ENCODE measurements around the gene SERPINA1.
"Not testable (repeated sequence)": the region's sequence is repeated elsewhere in the genome, so short reads cannot be mapped to it uniquely, and the experiment has no call there.

SERPINA1 gene

GRCh38 chr14:94376108-94376975, 12.1 kb downstream of the SERPINA1 start:
- Histone ChIP-seq H3K4me1 (ENCODE audit: control insufficient read depth, insufficient read depth, low read length) (peaks cover 19% of the 10 kb centered on the region), H3K9ac (ENCODE audit: low read length) (no peak overlapping the region), H3K9me3 (ENCODE audit: control insufficient read depth, insufficient read depth, low read depth, low read length) (no peaks in the 10 kb centered on the region), H3K27ac (ENCODE audit: low read depth, low read length) (no peak overlapping the region), H3K4me3 (ENCODE audit: low read depth, low read length) (no peak overlapping the region), H3K27me3 (ENCODE audit: control insufficient read depth, insufficient read depth, low read length) (no peaks in the 10 kb centered on the region), H3K36me3 (ENCODE audit: control insufficient read depth, insufficient read depth, low read length) (no peaks in the 10 kb centered on the region)

- Histone ChIP-seq H3K4me1 (ENCODE audit: control insufficient read depth, insufficient read depth, low read length) (peaks cover 19% of the 10 kb centered on the region), H3K9me3 (ENCODE audit: control insufficient read depth, insufficient read depth, low read depth, low read length) (no peaks in the 10 kb centered on the region), H3K27ac (ENCODE audit: low read depth, low read length) (no peak overlapping the region), H3K9ac (ENCODE audit: low read length) (no peak overlapping the region), H3K36me3 (ENCODE audit: control insufficient read depth, insufficient read depth, low read length) (no peaks in the 10 kb centered on the region), H3K27me3 (ENCODE audit: control insufficient read depth, insufficient read depth, low read length) (no peaks in the 10 kb centered on the region), H3K4me3 (ENCODE audit: low read depth, low read length) (no peak overlapping the region)
Measured at GRCh38 chr14:94375552-94376107, 12.8 kb downstream of the SERPINA1 start.

- no peaks in the 10 kb centered on the region for H3K27me3 ChIP-seq (ENCODE audit: control insufficient read depth, insufficient read depth, low read length)
- H3K9me3 ChIP-seq (ENCODE audit: control insufficient read depth, insufficient read depth, low read depth, low read length), result no peaks in the 10 kb centered on the region
- no peak overlapping the region for H3K27ac ChIP-seq (ENCODE audit: low read depth, low read length)
- H3K4me3 ChIP-seq (ENCODE audit: low read depth, low read length), result no peak overlapping the region
- H3K4me1 ChIP-seq (ENCODE audit: control insufficient read depth, insufficient read depth, low read length), result peaks cover 19% of the 10 kb centered on the region
- no peak overlapping the region for H3K9ac ChIP-seq (ENCODE audit: low read length)
- H3K36me3 ChIP-seq (ENCODE audit: control insufficient read depth, insufficient read depth, low read length), result no peaks in the 10 kb centered on the region
Measured at GRCh38 chr14:94374749-94375260, 13.6 kb downstream of the SERPINA1 start.

GRCh38 chr14:94374116-94374515, 14.3 kb downstream of the SERPINA1 start:
- Histone ChIP-seq H3K36me3 (ENCODE audit: control insufficient read depth, insufficient read depth, low read length) (no peaks in the 10 kb centered on the region), H3K9ac (ENCODE audit: low read length) (no peak overlapping the region), H3K4me3 (ENCODE audit: low read depth, low read length) (no peak overlapping the region), H3K27me3 (ENCODE audit: control insufficient read depth, insufficient read depth, low read length) (no peaks in the 10 kb centered on the region), H3K27ac (ENCODE audit: low read depth, low read length) (no peak overlapping the region), H3K4me1 (ENCODE audit: control insufficient read depth, insufficient read depth, low read length) (peaks cover 19% of the 10 kb centered on the region), H3K9me3 (ENCODE audit: control insufficient read depth, insufficient read depth, low read depth, low read length) (no peaks in the 10 kb centered on the region)

GRCh38 chr14:94373708-94374107, 14.7 kb downstream of the SERPINA1 start:
- no peaks in the 10 kb centered on the region for H3K27me3 ChIP-seq (ENCODE audit: control insufficient read depth, insufficient read depth, low read length)
- no peak overlapping the region for H3K9ac ChIP-seq (ENCODE audit: low read length)
- no peaks in the 10 kb centered on the region for H3K9me3 ChIP-seq (ENCODE audit: control insufficient read depth, insufficient read depth, low read depth, low read length)
- H3K36me3 ChIP-seq (ENCODE audit: control insufficient read depth, insufficient read depth, low read length), result no peaks in the 10 kb centered on the region
- no peak overlapping the region for H3K4me3 ChIP-seq (ENCODE audit: low read depth, low read length)
- no peak overlapping the region for H3K27ac ChIP-seq (ENCODE audit: low read depth, low read length)
- peaks cover 19% of the 10 kb centered on the region for H3K4me1 ChIP-seq (ENCODE audit: control insufficient read depth, insufficient read depth, low read length)

GRCh38 chr14:94372021-94372605, 16.3 kb downstream of the SERPINA1 start:
- H3K27me3 ChIP-seq (ENCODE audit: control insufficient read depth, insufficient read depth, low read length), result no peaks in the 10 kb centered on the region
- no peak overlapping the region for H3K9ac ChIP-seq (ENCODE audit: low read length)
- H3K9me3 ChIP-seq (ENCODE audit: control insufficient read depth, insufficient read depth, low read depth, low read length), result no peaks in the 10 kb centered on the region
- H3K36me3 ChIP-seq (ENCODE audit: control insufficient read depth, insufficient read depth, low read length), result no peaks in the 10 kb centered on the region
- peaks cover 19% of the 10 kb centered on the region for H3K4me1 ChIP-seq (ENCODE audit: control insufficient read depth, insufficient read depth, low read length)
- no peak overlapping the region for H3K4me3 ChIP-seq (ENCODE audit: low read depth, low read length)
- H3K27ac ChIP-seq (ENCODE audit: low read depth, low read length), result no peak overlapping the region

- no peak overlapping the region for H3K4me3 ChIP-seq (ENCODE audit: low read depth, low read length)
- H3K36me3 ChIP-seq (ENCODE audit: control insufficient read depth, insufficient read depth, low read length), result no peaks in the 10 kb centered on the region
- H3K9ac ChIP-seq (ENCODE audit: low read length), result no peak overlapping the region
- H3K4me1 ChIP-seq (ENCODE audit: control insufficient read depth, insufficient read depth, low read length), result peaks cover 18% of the 10 kb centered on the region
- H3K27me3 ChIP-seq (ENCODE audit: control insufficient read depth, insufficient read depth, low read length), result no peaks in the 10 kb centered on the region
- no peaks in the 10 kb centered on the region for H3K9me3 ChIP-seq (ENCODE audit: control insufficient read depth, insufficient read depth, low read depth, low read length)
- H3K27ac ChIP-seq (ENCODE audit: low read depth, low read length), result no peak overlapping the region
Measured at GRCh38 chr14:94370524-94370910, 17.9 kb downstream of the SERPINA1 start.

- H3K36me3 ChIP-seq (ENCODE audit: control insufficient read depth, insufficient read depth, low read length); H3K9ac ChIP-seq (ENCODE audit: low read length); H3K4me3 ChIP-seq (ENCODE audit: low read depth, low read length); H3K27me3 ChIP-seq (ENCODE audit: control insufficient read depth, insufficient read depth, low read length); H3K9me3 ChIP-seq (ENCODE audit: control insufficient read depth, insufficient read depth, low read depth, low read length); H3K27ac ChIP-seq (ENCODE audit: low read depth, low read length): not testable (repeated sequence)
- H3K4me1 ChIP-seq (ENCODE audit: control insufficient read depth, insufficient read depth, low read length), result peaks cover 13% of the 10 kb centered on the region
Measured at GRCh38 chr14:94369766-94370523, 18.5 kb downstream of the SERPINA1 start.

GRCh38 chr14:94368956-94369355, 19.4 kb downstream of the SERPINA1 start:
- H3K9ac ChIP-seq (ENCODE audit: low read length), result no peak overlapping the region
- peaks cover 8% of the 10 kb centered on the region; the same call in 1 of the 2 replicates for H3K4me1 ChIP-seq (ENCODE audit: control insufficient read depth, insufficient read depth, low read length)
- no peaks in the 10 kb centered on the region for H3K27me3 ChIP-seq (ENCODE audit: control insufficient read depth, insufficient read depth, low read length)
- H3K4me3 ChIP-seq (ENCODE audit: low read depth, low read length), result no peak overlapping the region
- no peaks in the 10 kb centered on the region for H3K9me3 ChIP-seq (ENCODE audit: control insufficient read depth, insufficient read depth, low read depth, low read length)
- no peak overlapping the region for H3K27ac ChIP-seq (ENCODE audit: low read depth, low read length)
- H3K36me3 ChIP-seq (ENCODE audit: control insufficient read depth, insufficient read depth, low read length), result no peaks in the 10 kb centered on the region

- H3K27me3 ChIP-seq (ENCODE audit: control insufficient read depth, insufficient read depth, low read length), result no peaks in the 10 kb centered on the region
- H3K4me1 ChIP-seq (ENCODE audit: control insufficient read depth, insufficient read depth, low read length), result peaks cover 5% of the 10 kb centered on the region; the same call in 1 of the 2 replicates
- no peaks in the 10 kb centered on the region for H3K9me3 ChIP-seq (ENCODE audit: control insufficient read depth, insufficient read depth, low read depth, low read length)
- no peak overlapping the region for H3K9ac ChIP-seq (ENCODE audit: low read length)
- H3K4me3 ChIP-seq (ENCODE audit: low read depth, low read length), result no peak overlapping the region
- H3K27ac ChIP-seq (ENCODE audit: low read depth, low read length), result no peak overlapping the region
- H3K36me3 ChIP-seq (ENCODE audit: control insufficient read depth, insufficient read depth, low read length), result no peaks in the 10 kb centered on the region
Measured at GRCh38 chr14:94368243-94368590, 20.2 kb downstream of the SERPINA1 start.

Data from HUES6 (cell line).